Measurements from ENCODE around the gene EXOC2. TPM values are rescaled to one million over a fixed set of nuclear protein-coding genes. Genes with fewer than 3 reads are reported as not detected.
A peak's percentile ranks its signal among the peaks of the same experiment; 100 is the strongest.

The EXOC2 gene
- total RNA-seq, 2 donors from 2014 or later: 28.1 to 35.0 TPM

- Histone ChIP-seq H3K4me1 (ENCODE audit: control insufficient read depth, insufficient read depth, low read length) (peaks cover 13% of the 10 kb centered on the region), H3K27ac (ENCODE audit: low read depth, low read length) (no peak overlapping the region), H3K36me3 (ENCODE audit: control insufficient read depth, insufficient read depth, low read length) (peaks cover 38% of the 10 kb centered on the region), H3K4me3 (ENCODE audit: low read length) (no peak overlapping the region), H3K9ac (ENCODE audit: extremely low read depth, low read length, poor library complexity, severe bottlenecking) (no peak overlapping the region), H3K9me3 (ENCODE audit: control insufficient read depth, low read length) (no peaks in the 10 kb centered on the region), H3K27me3 (ENCODE audit: control insufficient read depth, insufficient read depth, low read length, poor library complexity, severe bottlenecking) (no peaks in the 10 kb centered on the region)
- peak; percentile 58 for TF ChIP-seq CTCF (conservative IDR thresholded peaks at IDR 0.05)
- Mint-ChIP-seq H3K4me3 (no peak overlapping the region), H3K4me1 (peaks cover 13% of the 10 kb centered on the region), H3K27ac (no peak overlapping the region), H3K9me3 (no peaks in the 10 kb centered on the region), H3K27me3 (ENCODE audit: insufficient read depth) (no peaks in the 10 kb centered on the region), H3K36me3 (ENCODE audit: low read depth) (peaks cover 40% of the 10 kb centered on the region)
- DNase-seq: peak; percentile 88
- WGBS, 2 experiments (ENCODE audit: insufficient coverage in 1 of 2, insufficient read length in 1 of 2): 65 to 80% methylated on average over 1 to 2 of the region's 2 CpGs
Observed at GRCh38 chr6:593907-594212, 99.1 kb downstream of the EXOC2 start.

GRCh38 chr6:593139-593906 is 99.6 kb downstream of the EXOC2 start:
- WGBS, 2 experiments (ENCODE audit: insufficient coverage in 1 of 2, insufficient read length in 1 of 2): 0 to 15% methylated on average over 2 to 3 of the region's 5 CpGs
- Histone ChIP-seq H3K4me1 (ENCODE audit: control insufficient read depth, insufficient read depth, low read length) (peaks cover 13% of the 10 kb centered on the region), H3K9ac (ENCODE audit: extremely low read depth, low read length, poor library complexity, severe bottlenecking) (no peak overlapping the region), H3K4me3 (ENCODE audit: low read length) (no peak overlapping the region), H3K27me3 (ENCODE audit: control insufficient read depth, insufficient read depth, low read length, poor library complexity, severe bottlenecking) (no peaks in the 10 kb centered on the region), H3K27ac (ENCODE audit: low read depth, low read length) (no peak overlapping the region), H3K36me3 (ENCODE audit: control insufficient read depth, insufficient read depth, low read length) (peaks cover 43% of the 10 kb centered on the region), H3K9me3 (ENCODE audit: control insufficient read depth, low read length) (no peaks in the 10 kb centered on the region)
- H3K27me3 Mint-ChIP-seq (ENCODE audit: insufficient read depth): no peaks in the 10 kb centered on the region
- TF ChIP-seq CTCF (conservative IDR thresholded peaks at IDR 0.05): peak; percentile 89
- H3K4me3 Mint-ChIP-seq: no peak overlapping the region
- H3K4me1 Mint-ChIP-seq: peaks cover 13% of the 10 kb centered on the region
- peak; percentile 73 for DNase-seq
- H3K27ac Mint-ChIP-seq: no peak overlapping the region
- H3K36me3 Mint-ChIP-seq (ENCODE audit: low read depth): peaks cover 40% of the 10 kb centered on the region
- no peaks in the 10 kb centered on the region for H3K9me3 Mint-ChIP-seq

GRCh38 chr6:589090-589489 is 103.8 kb downstream of the EXOC2 start:
- Histone ChIP-seq H3K27me3 (ENCODE audit: control insufficient read depth, insufficient read depth, low read length, poor library complexity, severe bottlenecking) (no peaks in the 10 kb centered on the region), H3K9me3 (ENCODE audit: control insufficient read depth, low read length) (no peaks in the 10 kb centered on the region), H3K9ac (ENCODE audit: extremely low read depth, low read length, poor library complexity, severe bottlenecking) (no peak overlapping the region), H3K4me3 (ENCODE audit: low read length) (no peak overlapping the region), H3K4me1 (ENCODE audit: control insufficient read depth, insufficient read depth, low read length) (peaks cover 10% of the 10 kb centered on the region), H3K36me3 (ENCODE audit: control insufficient read depth, insufficient read depth, low read length) (peaks cover 28% of the 10 kb centered on the region), H3K27ac (ENCODE audit: low read depth, low read length) (no peak overlapping the region)
- H3K36me3 Mint-ChIP-seq (ENCODE audit: low read depth): peaks cover 32% of the 10 kb centered on the region
- peaks cover 19% of the 10 kb centered on the region for H3K4me1 Mint-ChIP-seq
- H3K27ac Mint-ChIP-seq: no peak overlapping the region
- WGBS, 2 experiments (ENCODE audit: insufficient coverage in 1 of 2, insufficient read length in 1 of 2): 92 to 96% methylated on average over 22 of the region's 22 CpGs
- TF ChIP-seq CTCF (conservative IDR thresholded peaks at IDR 0.05): no peak
- H3K27me3 Mint-ChIP-seq (ENCODE audit: insufficient read depth): no peaks in the 10 kb centered on the region
- H3K4me3 Mint-ChIP-seq: no peak overlapping the region
- no peaks in the 10 kb centered on the region for H3K9me3 Mint-ChIP-seq
- no peak for DNase-seq

All from endodermal cell (in vitro differentiated cells).